GM12872 (cell line): ENCODE results near the gene ABCC4.

ENCODE experiments used
- TF ChIP-seq, protein P1 (sequence below): IDR thresholded peaks from 3 replicates; pipeline ENCODE4 v1.5.1; 2011; ENCODE audit warnings: low read depth, mild to moderate bottlenecking, low read length, moderate library complexity; ENCODE audit not compliant: insufficient read depth

Gene ABCC4

DNA sequence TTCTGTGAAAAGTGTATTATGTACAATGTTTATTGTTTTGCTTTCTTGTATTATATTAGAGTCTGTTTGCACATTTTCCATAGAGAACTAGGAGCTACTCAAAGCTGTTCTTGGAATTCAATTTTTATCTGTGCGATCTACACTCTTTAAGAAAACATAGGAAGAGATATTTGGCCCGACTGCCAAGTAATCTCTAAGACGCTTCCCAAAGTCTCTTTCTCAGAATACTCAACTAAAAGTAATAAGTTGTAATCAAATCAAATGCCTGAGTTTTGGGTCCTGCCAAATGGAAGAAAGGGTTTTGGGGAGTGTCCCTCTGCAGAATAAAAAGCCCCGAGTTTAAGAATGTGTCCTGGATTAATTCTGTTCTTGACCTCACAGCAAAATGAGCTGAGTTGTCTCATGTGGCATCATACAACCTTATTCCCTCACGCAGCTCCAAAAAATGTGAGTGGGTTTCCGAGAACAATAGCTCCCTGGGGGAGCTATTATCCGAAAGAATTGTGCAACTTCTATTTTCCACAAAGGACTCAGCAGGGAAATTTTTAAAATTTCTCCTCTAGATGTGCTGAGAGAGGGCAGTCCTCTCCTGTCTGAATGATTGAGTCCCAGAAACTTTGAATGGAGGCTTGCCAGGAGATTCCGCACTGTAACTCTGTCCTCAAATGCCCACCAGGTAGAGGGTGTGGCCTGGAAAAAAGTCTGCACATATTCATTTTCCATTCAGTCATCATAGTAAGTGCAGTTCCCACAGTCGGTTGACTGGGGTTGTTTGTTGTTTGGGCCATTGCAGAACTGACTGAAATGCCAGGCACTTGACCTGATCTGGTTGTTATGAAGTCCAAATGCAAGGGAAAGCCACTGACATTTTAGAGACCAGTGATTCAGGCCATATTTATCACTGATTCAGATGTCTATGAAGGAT, 309.0 kb downstream of the ABCC4 start:
- TF ChIP-seq, protein P1, sequence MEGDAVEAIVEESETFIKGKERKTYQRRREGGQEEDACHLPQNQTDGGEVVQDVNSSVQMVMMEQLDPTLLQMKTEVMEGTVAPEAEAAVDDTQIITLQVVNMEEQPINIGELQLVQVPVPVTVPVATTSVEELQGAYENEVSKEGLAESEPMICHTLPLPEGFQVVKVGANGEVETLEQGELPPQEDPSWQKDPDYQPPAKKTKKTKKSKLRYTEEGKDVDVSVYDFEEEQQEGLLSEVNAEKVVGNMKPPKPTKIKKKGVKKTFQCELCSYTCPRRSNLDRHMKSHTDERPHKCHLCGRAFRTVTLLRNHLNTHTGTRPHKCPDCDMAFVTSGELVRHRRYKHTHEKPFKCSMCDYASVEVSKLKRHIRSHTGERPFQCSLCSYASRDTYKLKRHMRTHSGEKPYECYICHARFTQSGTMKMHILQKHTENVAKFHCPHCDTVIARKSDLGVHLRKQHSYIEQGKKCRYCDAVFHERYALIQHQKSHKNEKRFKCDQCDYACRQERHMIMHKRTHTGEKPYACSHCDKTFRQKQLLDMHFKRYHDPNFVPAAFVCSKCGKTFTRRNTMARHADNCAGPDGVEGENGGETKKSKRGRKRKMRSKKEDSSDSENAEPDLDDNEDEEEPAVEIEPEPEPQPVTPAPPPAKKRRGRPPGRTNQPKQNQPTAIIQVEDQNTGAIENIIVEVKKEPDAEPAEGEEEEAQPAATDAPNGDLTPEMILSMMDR: no peak

DNA sequence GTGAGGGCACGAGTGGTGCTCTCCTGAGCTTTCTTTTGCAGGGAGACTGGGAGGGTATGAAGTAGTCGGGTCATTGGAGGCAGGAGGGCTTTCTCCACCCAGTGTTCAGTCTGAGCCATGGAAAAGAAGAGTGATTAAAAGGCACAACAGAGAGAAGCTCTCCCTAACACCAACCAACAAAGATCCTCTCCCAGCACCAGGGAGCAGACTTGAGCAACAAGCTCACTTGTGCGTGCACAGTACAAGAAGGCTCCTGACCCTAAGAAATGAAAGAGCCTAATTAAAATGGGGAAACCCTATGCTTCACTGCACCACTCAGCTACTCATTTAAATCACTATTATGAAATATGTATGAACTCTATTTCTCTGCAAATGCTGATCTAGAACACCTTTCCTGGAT, 312.6 kb downstream of the ABCC4 start:
- TF ChIP-seq, protein P1: no peak

- TF ChIP-seq, protein P1: no peak
These were observed 313.4 kb downstream of the ABCC4 start for GRCh38 chr13:94987869-94988268.

DNA sequence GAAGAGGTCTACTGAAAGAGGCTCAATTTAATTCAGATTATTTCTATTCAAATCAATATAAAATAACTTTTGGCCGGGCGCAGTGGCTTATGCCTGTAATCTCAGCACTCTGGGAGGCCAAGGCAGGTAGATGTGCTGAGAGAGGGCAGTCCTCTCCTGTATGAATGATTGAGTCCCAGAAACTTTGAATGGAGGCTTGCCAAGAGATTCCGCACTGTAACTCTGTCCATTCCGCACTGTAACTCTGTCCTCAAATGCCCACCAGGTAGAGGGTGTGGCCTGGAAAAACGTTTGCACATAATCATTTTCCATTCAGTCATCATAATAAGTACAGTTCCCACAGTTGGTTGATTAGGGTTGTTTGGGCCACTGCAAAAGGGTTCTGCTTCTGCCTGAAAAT, 314.2 kb downstream of the ABCC4 start:
- TF ChIP-seq, protein P1: no peak

DNA sequence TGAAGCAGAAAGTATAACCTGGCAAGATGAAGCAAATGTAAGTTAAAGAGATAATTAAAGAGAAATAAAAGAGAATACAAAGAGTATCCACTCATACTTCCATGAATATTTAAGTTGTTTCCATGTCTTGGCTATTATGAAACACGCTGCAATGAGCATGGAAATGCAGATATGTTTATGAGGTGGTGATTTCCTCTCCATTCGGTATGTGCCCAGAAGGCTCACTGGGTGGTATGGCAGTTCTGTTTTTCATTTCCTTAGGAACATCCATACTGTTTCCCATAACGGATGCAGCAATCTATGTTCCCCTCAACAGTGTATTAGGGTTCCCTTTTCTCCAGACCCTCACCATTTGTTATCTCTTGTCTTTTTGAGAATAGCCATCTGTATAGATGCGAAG, 316.3 kb downstream of the ABCC4 start:
- TF ChIP-seq, protein P1: no peak

GRCh38 chr13:94978516-94978915, 322.7 kb downstream of the ABCC4 start:
- TF ChIP-seq, protein P1: no peak

- TF ChIP-seq, protein P1: no peak
These were observed 327.0 kb downstream of the ABCC4 start for GRCh38 chr13:94974015-94974951.
